H1 (cell line): ENCODE measurements around the gene KRT84. TPM values are rescaled to one million over a fixed set of nuclear protein-coding genes. Genes with fewer than 3 reads are reported as not detected.

Experiments
- ASH2L ChIP-seq: fragments of 200-600, 300-600 bp; sonication (generic); IDR thresholded peaks from one replicate; pipeline ENCODE4 v1.7.1; 2017; ENCODE audit warnings: low read length
- CTBP2 ChIP-seq: IDR thresholded peaks from 2 replicates; pipeline ENCODE4 v1.7.0; 2011; ENCODE audit warnings: borderline replicate concordance, mild to moderate bottlenecking, moderate library complexity, mixed read lengths, low read length; ENCODE audit not compliant: insufficient read depth, insufficient read length
- GABPA ChIP-seq: IDR thresholded peaks from 2 replicates; pipeline ENCODE4 v1.6.1; 2011; ENCODE audit warnings: mild to moderate bottlenecking, low read length, moderate library complexity, borderline replicate concordance; ENCODE audit not compliant: insufficient read depth
- GTF2F1 ChIP-seq: IDR thresholded peaks from 2 replicates; pipeline ENCODE4 v1.6.1; 2012; ENCODE audit warnings: low read depth, low read length, improper control_type of control experiment, borderline replicate concordance
- POLR2AphosphoS5 ChIP-seq: IDR thresholded peaks from 2 replicates; pipeline ENCODE4 v1.6.1; 2011; ENCODE audit warnings: low read depth, low read length
- RNF2 ChIP-seq: fragments of 200-900, 300-1000 bp; sonication (generic); IDR thresholded peaks from 2 replicates; pipeline ENCODE4 v1.7.1; 2016; ENCODE audit warnings: borderline replicate concordance, low read depth, mild to moderate bottlenecking, antibody characterized with exemption, low read length; ENCODE audit not compliant: poor library complexity, severe bottlenecking; ENCODE audit errors: missing control alignments
- SP2 ChIP-seq: IDR thresholded peaks from 2 replicates; pipeline ENCODE4 v1.6.1; 2012; ENCODE audit warnings: mild to moderate bottlenecking, low read length, inconsistent platforms
- SUZ12 ChIP-seq: fragments of 200-600 bp; sonication (generic); IDR thresholded peaks from 2 replicates; pipeline ENCODE4 v1.6.1; 2012; ENCODE audit warnings: mild to moderate bottlenecking, inconsistent platforms, low read length, moderate library complexity, mixed read lengths
- polyA plus RNA-seq, 7 experiments: library from polyadenylated mRNA; depleted of rRNA in 3 of 7; stranded (reverse) in 5 of 7; unstranded in 2 of 7; fragments of >200 nt in 5 of 7; fragments of 200-250 nt in 2 of 7; gene quantifications; 1 replicate in 5 of 7; 2 replicates in 1 of 7; 4 replicates in 1 of 7; pipeline versions ENCODE4 v1.2.1 to v1.2.3, GENCODE V29; 2011 to 2013; ENCODE audit warnings: missing spikeins in 2 of 7, mixed read lengths in 2 of 7
- total RNA-seq: library from RNA; stranded (reverse); fragmentation: NEBNext Ultra II Directional; extraction: Animal tissue kit (Norgen Biotek cat#: 25700); gene quantifications from 2 replicates; pipeline ENCODE4 v1.2.1, GENCODE V29; 2021

Gene KRT84
- total and polyA plus RNA-seq, 2 of the 8 experiments (the other 6 are each of a cell fraction or from before 2014, with no cell fraction given), result not detected

- no peak for TF ChIP-seq SUZ12
- TF ChIP-seq POLR2AphosphoS5, result no peak
- TF ChIP-seq GTF2F1, result no peak
- TF ChIP-seq RNF2, result no peak
- TF ChIP-seq SP2, result no peak
- TF ChIP-seq CTBP2, result no peak
- no peak for TF ChIP-seq ASH2L
- TF ChIP-seq GABPA, result no peak
Observed at GRCh38 chr12:52387859-52388258, 2.4 kb upstream of the KRT84 start (continued).
